GM19395 (cell line): ENCODE measurements around the gene WIPI1.
"Not testable (repeated sequence)": the region's sequence is repeated elsewhere in the genome, so short reads cannot be mapped to it uniquely, and the experiment has no call there.

ENCODE experiments used
- ATAC-seq: cut with Tn5 transposase; IDR thresholded peaks from one replicate; pipeline ENCODE4 v1.9.1; 2021; ENCODE audit warnings: mild to moderate bottlenecking, moderate library complexity; ENCODE audit not compliant: unreplicated experiment

Gene WIPI1

DNA sequence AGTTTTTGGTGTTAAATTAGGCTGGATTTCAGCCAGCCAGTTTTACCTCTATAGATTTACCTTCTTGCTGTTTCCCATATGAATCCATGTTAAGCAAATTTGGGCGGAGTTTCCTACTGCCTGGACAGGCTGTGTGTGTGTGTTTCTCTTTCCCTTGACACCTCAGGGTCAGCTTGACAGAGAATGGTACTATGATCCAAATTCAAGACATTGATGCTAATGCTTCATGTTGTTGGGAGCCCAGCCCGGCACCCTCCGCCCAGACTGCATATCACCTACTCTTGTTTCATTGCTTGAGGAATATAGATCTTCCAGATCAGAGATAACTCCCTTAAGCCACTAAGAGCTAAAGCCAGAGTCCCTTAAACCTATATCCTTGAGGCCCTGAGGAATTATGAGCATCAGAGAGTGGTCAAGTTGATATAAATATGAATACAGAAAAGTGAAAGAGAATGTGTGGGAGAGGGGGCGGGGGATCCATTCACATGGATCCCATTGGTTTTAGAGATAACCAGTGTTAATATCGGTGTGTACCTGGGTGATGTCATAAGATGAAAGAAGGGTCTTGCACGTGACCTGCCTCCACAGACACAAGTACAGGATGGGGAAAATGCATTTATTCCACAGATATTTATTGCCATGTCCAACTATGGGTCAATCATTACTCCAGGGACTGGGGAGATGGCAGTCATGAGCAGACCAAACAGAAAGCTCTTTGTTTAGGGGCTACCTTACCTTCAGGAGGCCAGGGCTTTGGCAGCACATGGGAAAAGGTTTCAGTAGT, 69.7 kb downstream of the WIPI1 start:
- no peak for ATAC-seq

- no peak for ATAC-seq
Observed at GRCh38 chr17:68385490-68386215, 71.6 kb downstream of the WIPI1 start.

DNA sequence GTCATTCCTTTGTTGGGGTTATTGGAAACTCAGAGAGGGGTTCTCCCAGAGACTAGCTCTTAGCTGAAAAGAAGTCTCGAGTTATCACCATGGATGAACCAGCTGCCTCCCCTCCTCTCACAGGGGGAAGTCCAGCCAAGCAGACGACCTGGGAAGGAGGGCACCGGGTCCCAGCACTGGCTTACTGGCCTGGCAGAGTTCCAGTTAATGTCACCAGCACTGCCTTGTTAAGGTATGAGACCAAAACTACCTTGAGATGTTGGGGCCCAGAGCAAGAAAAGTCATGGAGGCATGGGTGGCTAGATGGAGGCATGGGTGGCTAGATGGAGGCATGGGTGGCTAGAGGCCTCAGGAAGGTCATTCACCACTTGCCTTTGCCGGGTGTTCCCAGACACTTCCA, 72.4 kb downstream of the WIPI1 start:
- ATAC-seq = no peak

- ATAC-seq = no peak
Observed at GRCh38 chr17:68384471-68384870, 72.8 kb downstream of the WIPI1 start.

DNA sequence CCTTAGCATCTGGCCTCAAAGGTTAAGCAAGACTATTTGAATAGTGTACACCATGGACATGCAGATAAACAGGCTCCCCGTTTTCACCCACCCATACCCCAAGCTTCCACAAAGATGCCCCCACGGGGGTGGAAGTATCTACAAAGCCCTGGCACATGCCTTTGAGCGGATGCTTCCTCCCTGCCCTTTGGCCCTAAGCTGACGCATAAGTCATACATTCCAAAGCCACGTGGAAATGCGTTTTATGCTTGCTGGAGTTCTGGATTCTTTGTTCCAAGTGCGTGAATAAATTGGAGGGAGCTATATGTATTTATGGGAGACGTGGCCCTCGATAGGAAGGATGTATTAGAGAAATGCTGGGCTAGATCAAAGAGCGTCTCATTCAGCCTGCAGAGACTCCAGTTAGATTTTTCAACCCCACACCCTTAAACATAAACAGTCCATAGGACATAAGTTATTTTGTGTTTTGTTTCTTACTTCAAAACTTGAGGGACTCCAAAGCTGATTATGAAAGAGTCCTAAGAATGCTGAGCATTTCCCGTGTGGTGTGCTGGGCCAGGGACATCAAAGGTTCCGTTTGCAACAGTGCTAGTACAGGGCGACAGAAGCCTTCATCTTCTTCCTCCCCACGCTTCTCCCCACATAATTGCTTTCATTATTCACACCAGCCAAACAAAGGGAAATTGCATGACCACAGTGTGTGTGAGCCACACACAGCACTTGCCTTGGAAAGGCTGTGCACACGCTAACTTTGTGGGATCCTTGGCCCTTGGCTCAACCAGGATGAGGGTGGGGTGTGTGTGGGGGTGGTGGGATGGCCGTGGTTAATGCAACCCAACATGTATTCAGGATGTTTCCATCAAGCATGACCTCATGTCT, 73.6 kb downstream of the WIPI1 start:
- no peak for ATAC-seq

DNA sequence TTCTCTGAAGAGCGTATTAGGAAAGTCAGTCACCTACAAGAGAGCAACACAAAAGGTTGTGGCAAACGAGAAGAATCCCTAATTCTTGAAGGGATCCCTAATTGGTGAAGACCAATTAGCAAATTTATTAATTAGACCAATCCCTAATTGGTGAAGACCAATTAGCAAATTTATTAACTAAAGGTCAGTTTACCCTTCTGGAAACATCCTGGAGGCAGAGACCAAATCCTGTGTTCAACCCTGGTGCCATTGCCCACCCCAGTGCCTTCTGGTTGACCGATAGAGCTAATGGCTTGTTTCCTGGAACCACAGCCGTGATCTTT, 74.2 kb downstream of the WIPI1 start:
- ATAC-seq = no peak

GRCh38 chr17:68382582-68383085, 74.7 kb downstream of the WIPI1 start:
- ATAC-seq = no peak

DNA sequence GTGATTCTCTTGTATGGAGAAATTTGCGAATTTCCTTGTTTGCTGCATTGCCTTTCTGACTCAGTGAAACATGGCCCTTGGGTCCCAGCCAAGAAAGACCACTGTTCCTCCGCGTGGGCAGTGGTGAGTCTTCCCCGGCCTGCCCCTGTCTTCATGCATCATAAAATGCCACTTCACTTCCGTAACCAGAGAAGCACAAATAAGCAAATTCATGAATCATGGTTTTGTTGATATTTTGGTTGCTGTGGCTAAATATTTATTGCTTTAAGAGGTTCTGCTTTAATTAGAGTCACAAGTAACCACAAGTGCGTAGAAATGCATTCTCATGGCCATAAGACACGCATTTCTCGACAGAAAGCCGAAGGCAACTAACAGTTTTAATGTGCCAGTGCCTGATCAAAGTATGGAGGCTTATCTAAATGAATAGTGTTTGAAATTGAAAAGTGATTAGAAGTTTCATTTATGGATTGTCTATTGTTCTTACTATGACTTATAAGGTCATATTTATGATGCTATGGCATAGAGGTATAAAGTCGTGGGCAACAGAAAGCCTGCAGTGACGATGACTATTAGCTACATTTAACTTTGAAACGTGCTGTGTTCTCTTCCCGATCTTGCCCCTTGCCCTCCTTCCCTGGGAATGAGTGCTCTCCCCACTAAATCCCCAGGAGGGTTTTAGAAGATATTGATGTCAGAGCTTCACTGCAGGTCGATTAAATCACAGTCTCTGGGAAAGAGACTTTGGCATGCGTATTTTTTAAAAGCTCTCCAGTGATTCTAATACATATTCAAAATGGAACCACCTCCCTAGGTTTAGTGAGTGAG, 76.0 kb downstream of the WIPI1 start:
- ATAC-seq = no peak

- ATAC-seq = no peak
Observed at GRCh38 chr17:68379692-68380677, 77.3 kb downstream of the WIPI1 start.

GRCh38 chr17:68379177-68379510, 78.2 kb downstream of the WIPI1 start:
- ATAC-seq = no peak

DNA sequence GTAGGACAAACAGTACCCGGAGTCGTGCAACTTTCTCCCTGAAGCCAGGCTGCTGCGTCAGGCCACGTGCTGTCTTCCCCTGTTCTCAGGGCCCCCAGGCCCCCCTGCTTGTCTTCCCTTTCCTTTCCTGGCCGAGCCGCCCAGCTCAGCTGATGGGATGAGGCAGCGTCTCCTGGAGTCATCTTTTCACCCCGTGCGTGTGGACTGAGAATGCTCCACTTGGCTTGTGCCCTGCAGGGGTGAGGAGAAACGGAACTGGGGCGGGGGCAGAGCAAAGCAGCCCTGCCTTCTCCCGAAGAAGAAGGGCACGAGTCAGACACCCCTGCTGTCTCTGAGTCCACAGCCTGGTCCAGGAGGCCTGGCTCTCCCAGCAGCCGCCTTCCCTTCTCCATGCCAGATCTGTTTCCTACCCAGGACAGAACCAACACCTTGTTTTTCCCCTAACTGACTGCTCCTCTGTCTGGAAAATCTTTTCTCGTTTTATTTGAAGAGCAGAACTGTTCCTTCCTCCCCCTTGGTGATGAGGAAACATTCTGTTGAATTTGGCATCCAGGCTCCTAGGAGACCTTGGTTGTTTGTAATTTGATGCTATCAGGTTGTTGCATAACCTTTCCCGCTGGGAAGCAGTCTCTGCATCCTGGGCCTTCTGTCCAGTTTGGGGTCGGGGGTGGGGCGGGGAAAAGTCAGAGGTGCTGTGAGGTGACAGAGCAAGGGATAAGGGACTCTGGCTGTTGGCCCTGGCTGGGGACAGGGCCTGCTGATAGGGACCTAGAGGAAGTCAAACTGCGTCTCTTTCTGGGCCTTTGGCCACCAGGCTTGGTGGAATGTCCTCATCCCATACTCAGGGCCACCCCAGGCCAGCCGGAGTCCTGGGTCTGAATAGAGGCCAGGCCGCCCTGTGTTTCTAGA, 78.8 kb downstream of the WIPI1 start:
- no peak for ATAC-seq

GRCh38 chr17:68377771-68378267, 79.5 kb downstream of the WIPI1 start:
- no peak for ATAC-seq

GRCh38 chr17:68376178-68376577, 81.1 kb downstream of the WIPI1 start:
- not testable (repeated sequence) for ATAC-seq

DNA sequence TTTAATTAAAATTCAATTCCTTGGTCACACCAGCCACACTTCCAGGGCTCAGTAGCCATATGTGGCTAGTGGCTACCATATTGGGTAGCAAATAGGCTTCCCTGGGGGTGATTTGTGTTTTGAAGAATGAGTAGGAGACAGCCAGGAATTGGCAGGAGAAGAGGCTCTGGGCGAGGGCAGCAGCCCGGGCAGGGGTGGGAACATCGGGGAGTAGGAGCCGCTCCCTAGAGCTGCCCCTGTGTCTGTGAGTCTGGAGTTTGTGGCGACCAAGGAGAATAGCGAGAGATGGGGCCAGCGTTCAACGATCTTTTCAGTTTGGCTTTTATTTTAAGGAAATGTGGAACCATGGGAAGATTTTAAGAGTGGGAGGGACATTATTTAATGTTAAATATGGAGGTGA, 81.7 kb downstream of the WIPI1 start:
- no peak for ATAC-seq
